Muscle of arm (tissue), 12 donors: ENCODE results near the gene LRRC53. TPM values are rescaled to one million over a fixed set of nuclear protein-coding genes. Genes with fewer than 3 reads are reported as not detected.

Experiments
- DNase-seq: peaks from one replicate; pipeline ENCODE4 v3.0.0-alpha.2; 2013
- polyA plus RNA-seq, 12 donors: library from polyadenylated mRNA; unstranded; fragments of 120-200 nt; gene quantifications; one replicate each; pipeline ENCODE4 v1.2.1, GENCODE V29; 2013; ENCODE audit not compliant: insufficient read length in 12 of 12

The LRRC53 gene
- polyA plus RNA-seq, 12 donors, result not detected

DNA sequence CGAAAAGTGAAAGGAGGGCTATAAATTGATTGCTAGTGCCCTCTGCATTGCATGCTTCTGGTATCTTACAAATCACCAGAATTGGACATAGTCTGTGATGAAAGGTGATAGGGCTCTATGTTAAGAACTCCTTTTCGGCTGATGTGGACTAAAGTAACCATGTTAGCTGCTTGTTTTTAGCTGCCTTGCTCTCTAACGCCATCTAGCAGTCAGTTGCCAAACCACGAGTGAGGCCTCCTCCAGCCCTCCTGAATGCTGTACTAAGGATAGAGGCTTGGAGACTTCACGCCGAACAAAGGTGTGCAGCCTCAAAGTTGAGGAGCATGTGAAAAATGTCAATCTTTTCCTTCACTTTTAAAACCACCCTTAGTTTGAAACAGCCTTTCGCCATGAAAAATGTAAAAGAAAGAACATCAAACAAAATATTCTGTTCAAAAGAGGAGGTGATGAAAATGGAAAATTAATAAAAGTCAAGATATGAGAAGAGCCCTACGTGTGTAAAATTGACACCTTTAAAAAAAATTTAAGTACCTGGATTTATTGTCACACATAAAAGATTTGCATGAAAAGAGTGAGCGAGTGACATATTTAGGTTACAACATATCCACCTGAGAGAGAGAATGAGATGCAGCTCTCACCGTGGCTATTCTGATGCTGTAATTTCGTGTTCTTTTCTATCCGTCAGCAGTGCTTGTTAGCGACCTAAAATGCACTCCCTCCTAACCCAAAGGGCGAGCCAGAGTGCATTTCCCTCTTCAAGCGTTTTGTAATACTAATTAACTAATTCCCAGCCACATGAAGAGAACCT, 8.1 kb downstream of the LRRC53 start:
- DNase-seq, result peak; percentile 40

DNA sequence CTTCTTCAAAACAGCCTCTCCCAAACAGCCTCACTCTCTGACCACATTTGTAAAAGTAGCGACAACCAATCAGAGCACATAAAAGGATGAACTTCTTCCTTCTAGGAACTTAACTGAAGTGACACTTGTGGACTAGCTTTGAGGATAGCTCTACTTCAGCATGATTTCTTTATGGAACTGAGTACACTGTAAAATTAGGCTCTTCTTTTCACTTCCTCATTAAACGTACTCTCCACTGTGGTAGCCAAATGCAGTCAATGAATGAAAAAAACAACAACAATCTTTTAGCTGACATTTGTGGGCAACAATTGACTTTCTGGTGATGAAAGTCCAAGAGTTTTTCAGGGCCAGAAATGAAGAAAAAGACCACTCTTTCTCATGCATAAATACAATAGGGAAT, 9.6 kb downstream of the LRRC53 start:
- no peak for DNase-seq

DNA sequence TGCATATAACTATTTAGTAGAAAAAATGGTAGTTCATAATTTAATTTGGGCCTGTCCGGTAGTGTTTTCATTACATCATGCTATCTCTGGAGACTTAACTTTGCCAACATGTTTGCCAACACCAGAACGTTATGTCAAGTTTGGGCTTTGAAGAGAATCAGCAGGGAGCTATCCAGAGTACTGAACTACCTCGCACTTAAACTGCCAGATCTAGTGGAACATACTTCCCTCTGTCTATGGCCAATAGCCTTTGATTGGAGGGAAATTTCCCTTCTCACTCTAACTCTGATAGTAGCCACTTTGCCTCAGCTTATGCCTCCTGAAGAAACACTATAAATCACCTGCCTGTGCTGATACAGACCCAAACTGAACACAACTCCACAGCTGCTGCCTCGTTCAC, 10.0 kb downstream of the LRRC53 start:
- peak; percentile 59 for DNase-seq

DNA sequence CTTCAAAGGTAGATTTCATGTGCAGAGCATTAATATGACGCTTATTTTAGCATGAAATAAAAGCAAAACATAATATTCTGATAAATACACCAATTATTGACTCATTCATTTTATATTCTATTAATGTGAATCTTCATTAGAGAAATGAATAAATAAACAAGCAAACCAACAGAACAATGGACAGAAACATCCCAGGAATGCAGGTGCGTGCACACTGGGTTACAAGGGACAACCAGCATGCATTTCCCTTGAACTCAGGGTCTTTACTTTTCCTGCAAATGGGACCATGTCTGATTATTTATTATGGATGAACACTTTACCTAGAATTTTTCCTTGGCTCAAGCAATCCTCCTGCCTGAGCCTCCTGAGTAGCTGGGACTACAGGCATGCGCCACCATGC, 13.5 kb downstream of the LRRC53 start:
- no peak for DNase-seq

DNA sequence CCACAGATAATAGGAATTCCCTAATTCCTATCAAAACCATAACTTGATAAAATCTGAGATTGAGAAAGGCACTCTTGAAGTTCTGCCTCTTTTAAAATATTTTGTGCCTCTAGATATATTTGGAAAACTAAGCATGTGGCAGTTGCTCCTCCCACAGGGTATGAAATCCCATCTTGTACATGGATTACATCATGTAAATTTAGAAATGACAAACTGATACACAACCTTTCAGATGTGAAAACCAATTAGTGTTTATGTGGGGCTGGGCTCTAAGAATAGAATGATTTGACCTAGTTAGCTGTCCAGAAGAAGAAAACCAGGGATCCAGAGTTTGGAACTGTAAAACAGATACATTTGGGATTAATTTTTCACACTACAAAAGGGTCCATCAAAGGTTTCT, 15.7 kb downstream of the LRRC53 start:
- DNase-seq, result no peak

DNA sequence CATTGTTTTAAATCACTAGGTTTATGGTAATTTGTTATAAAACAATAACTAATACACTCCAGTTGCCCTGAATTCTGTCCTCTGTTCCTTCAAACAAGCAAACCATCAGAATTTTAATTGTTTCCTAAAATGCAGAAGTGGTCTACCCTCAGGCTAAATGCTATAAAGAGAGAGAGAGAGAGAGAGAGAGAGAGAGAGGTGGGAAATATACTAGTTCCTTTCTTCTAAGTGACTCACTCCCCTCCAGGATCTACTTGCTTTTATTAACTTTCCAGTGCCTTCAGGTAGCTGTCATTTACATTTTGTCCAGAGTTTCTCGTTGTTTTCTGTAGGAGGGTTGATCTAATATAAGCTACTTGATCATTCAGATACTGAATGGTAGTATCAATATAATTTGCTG, 26.4 kb downstream of the LRRC53 start:
- DNase-seq, result no peak

DNA sequence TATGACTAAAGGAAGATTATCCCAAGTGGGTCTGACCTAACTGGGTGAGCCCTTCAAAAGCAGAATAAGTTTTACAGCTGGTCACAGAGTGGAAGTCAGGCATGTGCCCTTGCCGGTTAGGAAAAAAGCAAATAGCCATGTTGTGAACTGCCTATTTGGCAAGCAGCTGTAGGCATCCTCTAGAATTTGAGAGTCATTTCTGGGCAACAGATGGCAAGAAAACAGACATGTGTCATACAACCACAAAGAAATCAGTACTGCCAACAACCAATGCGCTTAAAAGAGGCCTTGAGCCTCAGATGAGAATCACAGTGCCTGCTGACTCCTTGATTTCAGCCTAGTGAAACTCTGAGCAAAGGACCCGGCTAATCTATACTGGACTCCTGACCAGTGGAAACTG, 26.8 kb downstream of the LRRC53 start:
- no peak for DNase-seq

DNA sequence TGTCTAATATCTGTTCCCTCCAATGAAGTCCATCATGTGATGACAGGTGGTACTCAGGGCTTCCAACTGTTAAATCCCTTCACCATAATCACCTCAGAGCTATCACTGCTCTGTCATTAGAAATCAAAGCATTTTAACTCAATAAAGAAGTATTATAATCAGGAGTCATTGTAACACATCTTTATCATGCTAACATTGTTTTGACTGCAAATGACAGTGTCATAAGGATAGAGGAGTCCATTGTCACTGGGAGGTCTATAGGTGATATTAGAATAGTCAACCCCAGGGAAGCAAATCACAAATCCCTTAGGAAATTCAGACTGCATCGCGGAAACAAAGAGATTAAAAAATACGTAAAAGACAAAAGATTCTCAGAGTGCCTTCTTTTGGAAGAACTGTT, 30.8 kb downstream of the LRRC53 start:
- no peak for DNase-seq

DNA sequence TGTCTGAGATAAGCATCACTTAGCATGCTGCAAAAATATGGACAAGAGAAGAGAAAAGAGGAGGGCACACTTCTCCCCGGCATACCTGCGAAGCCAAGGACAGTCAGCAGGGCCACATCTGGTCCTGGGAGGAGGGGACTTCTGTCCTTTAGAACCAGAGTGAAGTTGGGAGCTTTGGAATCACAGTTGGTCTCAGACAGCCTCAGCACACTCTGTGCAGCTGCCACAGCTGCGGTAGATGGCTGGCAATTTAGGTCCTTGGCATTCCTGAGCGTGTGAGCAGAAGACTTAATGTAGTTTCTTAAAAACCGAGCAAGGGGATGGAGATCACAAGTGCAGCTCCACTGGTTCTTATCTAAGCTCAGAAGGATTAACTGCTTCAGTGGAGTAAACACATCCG, 32.3 kb downstream of the LRRC53 start:
- DNase-seq, result no peak

DNA sequence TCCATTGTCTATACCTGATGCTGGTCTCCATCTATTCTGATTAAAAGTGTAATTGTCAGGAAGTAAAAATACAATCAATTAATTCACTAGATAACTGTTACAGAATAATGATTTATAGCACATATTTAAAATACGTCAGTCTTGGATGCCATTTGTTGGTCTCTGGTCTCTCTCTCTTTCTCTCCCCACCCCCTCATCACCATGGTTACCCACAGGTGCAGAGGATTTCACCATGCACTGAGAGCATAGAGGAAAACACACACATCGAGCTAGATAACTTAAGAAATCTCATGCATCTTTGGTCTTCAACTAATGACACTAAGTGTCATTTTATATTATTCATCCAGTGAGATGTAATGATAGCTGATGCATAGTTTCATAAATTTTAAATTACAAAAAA, 33.4 kb downstream of the LRRC53 start:
- DNase-seq, result no peak

DNA sequence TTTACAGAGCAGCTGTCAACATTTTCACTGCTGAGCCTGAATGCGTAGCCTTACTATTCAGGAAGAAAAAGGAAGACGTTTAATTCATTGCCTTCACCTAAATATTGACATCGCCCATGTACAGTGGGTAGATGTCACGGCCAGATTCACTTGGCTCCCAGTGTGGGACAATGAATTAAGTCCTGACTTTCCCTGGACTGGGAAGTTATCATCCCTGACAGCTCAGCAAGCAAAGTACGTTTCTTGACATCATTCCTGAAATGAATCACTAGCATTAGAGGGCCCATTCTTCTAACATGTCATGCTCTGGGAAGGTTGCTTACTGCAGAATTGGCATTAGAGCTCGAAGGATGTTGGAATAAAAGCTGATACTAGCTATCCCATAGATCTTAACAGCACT, 37.8 kb downstream of the LRRC53 start:
- DNase-seq, result no peak

DNA sequence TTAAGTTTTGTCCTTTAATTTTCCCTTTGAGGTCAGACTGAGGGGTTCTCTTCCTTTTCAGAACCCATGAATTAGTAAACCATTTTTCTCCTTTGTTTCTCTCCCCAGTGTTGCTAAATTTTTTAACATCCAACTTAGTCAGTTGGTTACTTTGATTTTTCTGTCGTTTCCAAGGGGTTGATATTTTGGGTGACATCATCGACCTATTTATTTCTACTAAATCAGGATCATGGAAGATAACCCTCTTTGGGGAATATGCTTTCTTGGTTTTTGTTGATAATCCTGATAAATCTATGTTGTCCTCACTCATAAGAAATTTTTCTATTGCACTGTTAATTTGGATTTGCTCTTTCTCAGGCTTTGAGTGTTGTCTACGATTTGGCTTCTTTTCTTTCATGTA, 40.9 kb downstream of the LRRC53 start:
- no peak for DNase-seq

DNA sequence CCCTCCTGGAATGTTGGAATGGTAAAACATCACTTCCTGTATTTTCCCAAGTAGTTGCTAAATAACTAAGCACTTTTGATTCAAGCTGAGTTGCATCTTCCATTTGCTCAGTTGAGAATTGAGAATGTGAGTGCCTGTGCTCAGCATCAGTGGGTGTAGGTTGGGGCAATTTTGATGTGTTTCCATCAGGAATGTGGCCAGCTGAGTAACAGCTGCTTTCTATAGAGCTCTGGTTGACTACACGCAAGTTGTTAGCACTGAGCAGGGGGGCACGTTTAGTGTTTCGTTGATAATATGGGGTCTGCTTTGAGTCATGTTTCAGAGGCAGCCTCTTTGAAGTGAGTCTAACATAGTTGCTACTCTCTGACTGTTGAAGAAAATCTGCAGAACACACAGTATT, 41.5 kb downstream of the LRRC53 start:
- DNase-seq, result no peak

DNA sequence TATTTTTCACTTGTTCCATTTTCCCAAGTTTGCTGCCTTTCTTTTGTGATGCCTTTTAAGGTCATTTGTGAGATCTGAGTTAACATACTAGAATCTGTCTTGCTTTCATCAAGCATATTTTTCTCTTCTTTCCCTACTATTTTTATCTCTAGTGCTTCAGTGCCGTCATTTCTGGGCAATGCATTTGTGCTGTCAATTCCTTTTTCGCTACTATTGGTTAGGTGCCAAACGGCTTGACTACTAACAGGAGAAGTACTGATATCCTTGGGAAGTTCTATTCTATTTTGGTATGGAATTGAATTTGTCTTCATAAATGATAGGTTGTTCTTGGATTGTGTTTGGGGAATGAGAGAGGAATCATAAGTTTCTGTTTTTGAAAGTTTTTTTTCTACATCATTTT, 42.2 kb downstream of the LRRC53 start:
- DNase-seq, result no peak

DNA sequence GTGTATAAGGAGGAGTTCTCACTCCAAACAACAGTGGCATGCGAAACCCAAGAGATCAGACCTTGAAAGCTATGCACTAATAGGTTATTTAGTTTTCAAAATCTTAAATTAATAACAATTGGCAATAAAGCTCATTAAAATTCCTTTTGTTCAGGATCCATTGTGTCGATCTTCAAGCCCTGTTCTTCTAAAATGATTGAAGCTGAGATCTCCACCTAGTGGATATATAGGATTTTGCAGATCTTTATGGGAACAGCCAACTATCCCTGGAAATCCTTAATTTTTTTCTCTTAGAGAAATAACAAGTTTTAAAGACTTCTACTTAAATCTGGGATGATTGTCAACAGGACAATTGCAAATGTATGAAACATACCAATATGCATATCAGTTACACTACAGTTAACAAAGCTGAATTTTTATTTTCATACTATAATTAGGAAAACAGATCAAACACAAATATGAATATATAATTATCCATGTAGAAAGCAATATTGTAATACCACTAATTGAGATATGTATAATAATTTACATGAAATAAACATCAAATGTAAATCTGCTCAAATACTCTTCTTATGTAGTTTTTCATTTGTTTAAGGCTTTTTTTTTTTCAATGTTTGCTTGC, 43.3 kb downstream of the LRRC53 start:
- DNase-seq, result peak; percentile 35

DNA sequence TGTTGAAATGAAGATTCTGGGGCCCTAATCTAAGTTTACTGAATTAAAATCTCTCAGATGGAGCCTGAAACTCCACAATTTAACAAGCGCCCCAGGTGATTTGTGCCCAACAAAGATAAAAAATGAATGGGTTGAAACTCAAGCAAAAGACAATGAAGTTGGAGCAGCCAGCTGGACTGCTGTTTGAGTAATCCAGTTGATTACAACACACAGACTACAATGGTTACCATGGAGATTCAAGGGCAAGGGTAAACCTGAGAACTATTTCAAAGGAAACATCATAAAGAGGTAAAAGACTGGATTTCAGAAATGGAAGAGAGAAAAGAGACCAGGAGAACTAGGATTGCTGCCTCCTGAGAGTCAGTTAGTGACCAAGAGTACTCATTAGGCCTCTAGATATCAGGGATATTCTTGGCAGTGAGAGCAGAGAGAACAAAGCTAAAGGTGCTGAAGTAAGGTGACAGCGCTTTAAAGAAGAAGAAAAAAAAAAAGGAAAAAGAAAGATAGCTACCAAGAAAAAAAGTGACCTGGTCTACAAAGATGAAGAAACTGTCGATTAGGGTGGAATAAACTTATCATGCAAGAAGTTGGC, 44.5 kb downstream of the LRRC53 start:
- no peak for DNase-seq

DNA sequence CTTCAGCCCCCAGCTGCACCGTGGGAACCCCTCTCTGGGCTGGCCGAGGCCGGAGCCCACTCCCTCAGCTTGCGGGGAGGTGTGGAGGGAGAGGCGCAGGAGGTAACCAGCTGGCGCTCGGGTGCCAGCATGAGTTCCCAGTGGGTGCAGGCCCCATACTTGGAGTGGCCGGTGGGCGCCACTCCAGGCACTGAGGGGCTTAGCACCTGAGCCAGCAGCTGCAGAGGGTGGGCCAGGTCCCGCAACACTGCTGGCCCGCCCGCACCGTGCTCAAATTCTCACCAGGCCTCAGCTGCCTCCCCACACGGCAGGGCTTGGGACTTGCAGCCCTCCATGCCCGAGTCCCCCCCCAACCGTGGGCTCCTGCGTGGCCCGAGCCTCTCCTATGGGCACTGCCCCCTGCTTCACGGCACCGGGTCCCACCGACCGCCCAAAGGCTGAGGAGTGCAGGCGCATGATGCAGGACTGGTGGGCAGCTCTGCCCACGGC, 47.2 kb downstream of the LRRC53 start:
- no peak for DNase-seq

DNA sequence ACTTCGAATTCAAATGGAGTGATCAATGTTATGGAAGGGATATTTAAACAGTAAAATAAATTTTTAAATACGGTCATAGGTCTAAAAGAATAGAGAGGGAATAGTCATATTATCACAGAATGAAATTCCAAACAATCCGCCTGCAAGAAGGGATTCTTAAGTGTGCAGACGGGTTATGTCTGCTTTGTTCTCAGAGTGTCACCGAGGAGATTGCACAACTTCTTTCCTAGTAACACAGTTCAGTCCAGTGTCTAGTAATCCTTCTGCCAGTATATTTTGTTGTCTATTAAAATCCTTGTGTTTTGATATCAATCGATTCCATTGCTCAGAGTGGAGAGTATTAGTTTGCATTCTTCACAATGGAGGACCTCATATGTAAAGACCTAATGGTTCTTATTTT, 48.4 kb downstream of the LRRC53 start:
- no peak for DNase-seq

DNA sequence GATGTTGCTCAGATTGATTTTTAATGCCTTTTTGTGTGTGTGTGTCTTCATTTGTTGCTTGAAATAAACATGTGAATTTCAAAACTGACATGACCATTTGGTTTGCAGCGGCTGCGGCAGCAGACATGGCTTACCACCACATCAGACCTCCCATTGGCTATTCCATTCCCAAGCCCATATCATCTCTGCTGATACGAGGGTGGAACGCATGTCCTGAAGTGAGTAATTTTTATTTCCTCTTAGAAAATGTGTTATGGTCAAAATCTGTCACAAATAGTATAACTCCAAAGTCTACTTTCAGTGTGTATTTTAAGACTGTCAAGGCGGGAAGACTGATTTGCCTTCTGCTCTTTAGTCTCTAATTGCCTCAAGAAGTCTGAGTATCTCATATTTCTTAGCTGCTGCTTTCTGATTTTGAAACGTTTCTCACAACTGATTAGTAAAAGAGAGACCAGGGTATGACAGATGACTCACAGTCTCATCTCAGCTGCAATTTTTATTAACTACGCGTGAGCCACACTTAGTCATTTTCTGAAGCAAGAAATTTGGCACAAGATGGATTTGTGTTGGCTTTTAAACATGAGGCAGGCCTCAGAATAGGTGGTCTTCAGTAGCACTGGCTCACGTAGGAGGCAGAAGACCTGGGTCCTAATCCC, 49.0 kb downstream of the LRRC53 start:
- no peak for DNase-seq

DNA sequence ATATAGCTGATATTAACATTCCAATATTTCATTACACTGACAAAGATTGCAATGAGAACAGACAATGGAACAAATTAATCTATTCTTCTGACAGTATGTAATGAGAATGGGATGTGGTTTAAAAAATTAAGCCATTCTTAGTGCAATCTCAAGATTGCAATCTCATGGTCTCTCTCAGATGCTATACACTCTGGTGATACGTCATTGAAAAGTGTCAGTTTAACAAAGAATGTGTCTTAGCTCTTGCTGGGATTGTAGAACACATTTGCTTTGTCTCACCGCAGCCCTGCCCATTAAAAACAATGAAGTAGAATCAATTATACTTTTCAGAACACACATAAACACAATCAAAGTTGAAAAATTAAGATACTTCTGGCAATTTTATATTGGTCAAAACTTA, 55.2 kb downstream of the LRRC53 start:
- DNase-seq, result no peak

DNA sequence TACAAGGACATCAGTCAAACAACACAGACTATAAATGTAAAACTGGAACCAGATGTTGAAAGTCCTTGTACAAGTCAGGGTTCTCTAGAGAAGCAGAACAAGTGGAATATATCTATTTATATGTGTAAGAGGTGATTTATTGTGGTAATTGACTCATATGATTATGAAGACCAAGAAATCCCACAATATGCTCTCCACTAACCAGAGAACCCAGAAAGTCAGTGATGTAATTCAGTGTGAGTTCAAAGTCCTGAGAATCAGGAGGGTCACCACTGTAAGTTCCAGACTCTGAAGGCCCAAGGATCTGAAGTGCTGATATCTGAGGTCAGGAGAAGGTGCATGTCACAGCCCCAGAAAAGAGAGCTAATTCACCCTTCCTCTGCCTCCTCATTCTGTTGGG, 57.0 kb downstream of the LRRC53 start:
- DNase-seq, result no peak

DNA sequence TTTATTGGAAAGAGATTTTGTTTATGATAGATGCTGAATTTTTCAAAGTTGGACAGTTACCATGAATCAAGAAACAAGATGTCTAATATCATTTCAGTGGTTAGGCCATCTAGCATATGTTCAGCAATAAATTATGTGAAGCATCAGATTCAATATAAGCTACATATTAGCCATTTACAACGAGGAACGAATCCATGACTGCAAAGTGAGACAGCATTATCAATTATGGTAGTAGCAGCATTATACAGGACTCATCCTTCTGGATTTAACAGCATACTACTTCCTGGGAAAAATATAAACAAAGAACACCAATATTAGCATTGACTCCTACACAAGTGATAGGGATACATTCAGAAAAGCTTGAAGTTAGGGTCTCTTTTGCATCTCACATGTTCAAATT, 59.1 kb downstream of the LRRC53 start:
- no peak for DNase-seq

DNA sequence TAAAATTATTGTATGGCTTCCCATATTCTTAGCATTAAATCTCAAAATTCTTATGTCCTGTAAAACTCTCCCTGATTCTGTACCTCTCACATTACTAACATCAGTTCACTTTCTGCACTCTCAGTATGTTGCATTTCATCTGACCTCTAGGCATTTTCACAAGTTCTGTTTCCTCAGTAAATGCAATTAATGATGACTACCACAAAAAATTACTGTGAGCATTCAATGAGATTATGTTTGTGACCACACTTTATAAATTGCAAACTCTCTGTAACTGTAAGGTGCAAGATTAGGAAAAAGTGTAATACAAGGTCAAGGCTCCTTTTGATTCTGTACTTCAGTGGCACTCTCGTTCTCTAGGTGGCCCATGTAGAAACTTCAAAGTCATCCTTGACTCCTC, 60.4 kb downstream of the LRRC53 start:
- no peak for DNase-seq
